Measurements from ENCODE around the gene TCP11L1. TPM values are rescaled to one million over a fixed set of nuclear protein-coding genes. Genes with fewer than 3 reads are reported as not detected.

TCP11L1 gene
- total RNA-seq, 4 donors from 2014 or later, result 39.6 to 66.0 (median 58.3) TPM

GRCh38 chr11:33059331-33060007, 20.1 kb downstream of the TCP11L1 start:
- DNase-seq (ENCODE audit: extremely low spot score), result no peak
- no peaks in the 10 kb centered on the region for H3K9me3 ChIP-seq
- TF ChIP-seq CTCF (IDR thresholded peaks at IDR 0.05) (no peak), POLR2AphosphoS5 (IDR thresholded peaks at IDR 0.05) (no peak), EP300 (IDR thresholded peaks at IDR 0.05) (no peak), POLR2A (IDR thresholded peaks at IDR 0.05; ENCODE audit: low read depth) (no peak)
- peaks cover 33 to 86% (median 73%) of the 10 kb centered on the region in 4 donors for H3K36me3 ChIP-seq
- peaks cover 0 to 30% (median 23%) of the 10 kb centered on the region in 4 donors for H3K4me1 ChIP-seq
- H3K27me3 ChIP-seq, result no peaks in the 10 kb centered on the region
- H3K4me3 ChIP-seq, result no peak overlapping the region
- no peak overlapping the region for H3K27ac ChIP-seq (replicated peaks in 1 of 4)
- intact Hi-C loops (cut with DNase I), result no loop called here
- WGBS, result 80% methylated on average over 5 of the region's 5 CpGs

DNA sequence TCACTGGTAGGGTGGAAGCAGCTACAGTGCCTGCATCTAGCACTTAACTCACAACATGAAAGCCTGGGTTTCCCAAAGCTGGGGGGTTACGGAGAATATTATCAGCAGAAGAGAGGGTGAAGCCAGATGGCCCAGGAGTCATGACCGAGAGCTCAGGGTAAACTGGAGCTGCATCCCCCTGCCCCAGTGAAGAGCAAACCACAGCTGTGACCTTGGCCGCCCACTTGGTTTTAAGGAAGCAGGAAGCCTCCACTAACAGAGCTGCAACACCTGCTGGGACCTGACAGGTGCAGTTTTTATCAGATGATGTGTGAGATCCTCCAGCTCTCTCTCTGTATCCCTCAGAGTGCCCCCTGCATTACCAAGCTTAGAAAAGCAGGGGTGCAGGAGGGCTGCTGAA, 20.9 kb downstream of the TCP11L1 start:
- Histone ChIP-seq H3K36me3 (peaks cover 33 to 84% (median 71%) of the 10 kb centered on the region in 4 donors), H3K9me3 (no peaks in the 10 kb centered on the region), H3K27ac (replicated peaks in 1 of 4) (no peak overlapping the region), H3K4me3 (no peak overlapping the region), H3K4me1 (peaks cover 0 to 38% (median 31%) of the 10 kb centered on the region in 4 donors), H3K27me3 (no peaks in the 10 kb centered on the region)
- intact Hi-C loops (cut with DNase I), result no loop called here
- 92% methylated on average over 3 of the region's 3 CpGs for WGBS
- DNase-seq (ENCODE audit: extremely low spot score), result peak; percentile 50
- TF ChIP-seq POLR2A (IDR thresholded peaks at IDR 0.05; ENCODE audit: low read depth) (no peak), POLR2AphosphoS5 (IDR thresholded peaks at IDR 0.05) (no peak), CTCF (IDR thresholded peaks at IDR 0.05) (no peak), EP300 (IDR thresholded peaks at IDR 0.05) (no peak)

DNA sequence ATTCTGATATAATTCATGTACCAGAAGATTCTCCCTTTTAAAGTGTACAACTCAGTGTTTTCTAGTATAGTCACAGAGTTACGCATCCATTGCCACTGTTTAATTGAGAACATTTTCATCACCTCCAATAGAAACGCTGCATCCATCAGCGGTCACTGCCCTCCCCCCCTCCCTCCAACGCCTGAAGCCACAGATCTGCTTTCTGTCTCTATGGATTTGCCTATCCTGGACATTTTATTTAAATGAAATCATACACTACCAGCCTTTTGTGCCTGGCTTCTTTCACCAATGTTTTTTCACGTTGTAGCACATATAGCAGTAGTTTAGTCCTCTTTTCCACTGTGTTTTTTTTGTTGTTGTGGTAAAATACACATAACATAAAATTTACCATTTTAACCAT, 22.8 kb downstream of the TCP11L1 start:
- WGBS, result 60% methylated on average over 5 of the region's 5 CpGs
- Histone ChIP-seq H3K36me3 (peaks cover 42 to 86% (median 78%) of the 10 kb centered on the region in 4 donors), H3K9me3 (no peaks in the 10 kb centered on the region), H3K4me1 (peaks cover 0 to 41% (median 36%) of the 10 kb centered on the region in 4 donors), H3K4me3 (no peak overlapping the region), H3K27me3 (no peaks in the 10 kb centered on the region), H3K27ac (replicated peaks in 1 of 4) (no peak overlapping the region)
- intact Hi-C loops (cut with DNase I), result no loop called here
- DNase-seq (ENCODE audit: extremely low spot score), result no peak
- TF ChIP-seq CTCF (IDR thresholded peaks at IDR 0.05) (no peak), EP300 (IDR thresholded peaks at IDR 0.05) (no peak), POLR2AphosphoS5 (IDR thresholded peaks at IDR 0.05) (no peak), POLR2A (IDR thresholded peaks at IDR 0.05; ENCODE audit: low read depth) (no peak)

- H3K4me3 ChIP-seq, result no peak overlapping the region
- H3K36me3 ChIP-seq, result peaks cover 41 to 87% (median 79%) of the 10 kb centered on the region in 4 donors
- intact Hi-C loops (cut with DNase I), result no loop called here
- TF ChIP-seq POLR2A (IDR thresholded peaks at IDR 0.05; ENCODE audit: low read depth), result no peak
- TF ChIP-seq EP300 (IDR thresholded peaks at IDR 0.05), result no peak
- no peak for TF ChIP-seq CTCF (IDR thresholded peaks at IDR 0.05)
- no peak for TF ChIP-seq POLR2AphosphoS5 (IDR thresholded peaks at IDR 0.05)
- 49% methylated on average over 3 of the region's 3 CpGs for WGBS
- no peaks in the 10 kb centered on the region for H3K27me3 ChIP-seq
- H3K27ac ChIP-seq (replicated peaks in 1 of 4), result peak overlapping the region in 2 of 4 donors; percentile 40 to 45
- no peak for DNase-seq (ENCODE audit: extremely low spot score)
- peaks cover 0 to 41% (median 36%) of the 10 kb centered on the region in 4 donors for H3K4me1 ChIP-seq
- no peaks in the 10 kb centered on the region for H3K9me3 ChIP-seq
Measured at GRCh38 chr11:33063326-33063881, 24.0 kb downstream of the TCP11L1 start.
